Psoas muscle (tissue), 8 donors: ENCODE measurements around the gene RALA. TPM values are rescaled to one million over a fixed set of nuclear protein-coding genes. Genes with fewer than 3 reads are reported as not detected.

Experiments
- ATAC-seq, 4 donors: fragments of 200-7000 bp; cut with Tn5 transposase; one replicate each; pipeline ENCODE4 v1.9.1; 2020; ENCODE audit warnings: moderate library complexity in 3 of 4, mild to moderate bottlenecking in 2 of 4
- DNase-seq, 2 donors: peaks; one replicate each; pipeline ENCODE4 v3.0.0-alpha.2; 2020
- H3K27ac ChIP-seq: fragments of 200-600 bp; one replicate; pipeline ENCODE4 v1.8.0; 2022
- H3K27me3 ChIP-seq, 3 donors: fragments of 200-600 bp in 1 of 3; one replicate each; pipeline versions ENCODE4 v1.6.1 to v1.8.0; 2013 to 2022; ENCODE audit warnings: low read length in 2 of 3, mild to moderate bottlenecking in 2 of 3, moderate library complexity in 1 of 3; ENCODE audit not compliant: insufficient read depth in 3 of 3
- H3K36me3 ChIP-seq, 2 donors: fragments of 200-600 bp in 1 of 2; one replicate each; pipeline versions ENCODE4 v1.6.1 to v1.8.0; 2013 to 2022; ENCODE audit warnings: low read depth in 1 of 2, mild to moderate bottlenecking in 1 of 2, moderate library complexity in 1 of 2; ENCODE audit not compliant: insufficient read depth in 1 of 2
- H3K4me1 ChIP-seq: fragments of 200-600 bp; one replicate; pipeline ENCODE4 v1.8.0; 2022
- H3K4me3 ChIP-seq: fragments of 200-600 bp; one replicate; pipeline ENCODE4 v1.8.0; 2022; ENCODE audit warnings: mild to moderate bottlenecking
- H3K9me3 ChIP-seq: fragments of 200-600 bp; one replicate; pipeline ENCODE4 v1.8.0; 2022
- CTCF ChIP-seq: fragments of 200-600 bp; IDR thresholded peaks from one replicate; pipeline ENCODE4 v1.8.0; 2022; ENCODE audit warnings: antibody characterized with exemption
- WGBS, 3 donors: extraction: QIAGEN DNeasy Blood & Tissue Kit; methylation state at CpG; one replicate each; pipeline versions ENCODE4 v1.1.6 to v1.1.7; 2013; 5-methylcytosine and 5-hydroxymethylcytosine counted together
- intact Hi-C, 2 donors: fragments of 100-400 bp; cut with DNase I; formaldehyde crosslinking; loops; one replicate each; pipeline versions ENCODE4 v1.11.0 to v1.14.2; 2022
- polyA plus RNA-seq, 3 donors: library from polyadenylated mRNA; stranded (reverse); fragments of 200-250 nt; gene quantifications; one replicate each; pipeline ENCODE4 v1.2.3, GENCODE V29; 2013
- total RNA-seq, 4 donors: library from RNA; stranded (reverse); fragmentation: NEBNext Ultra II Directional in 2 of 4; extraction: Animal tissue kit (Norgen Biotek cat#: 25700) in 2 of 4; gene quantifications; one replicate each; pipeline versions ENCODE4 v1.2.1 to v1.2.4, GENCODE V29; 2021 to 2023
- donor health status: healthy with polysubstance abuse.
- donor health status: DM: no; HTN: no; CAD: no; lungs with moderate emphysema.
- donor health status: Bipolar disorder and iron deficiency.
- donor health status: healthy.
- donor health status: DM: yes; HTN: yes; CAD: no.
- donor health status: DM: no; HTN: no; CAD: no.
- donor health status: DM: no; HTN: no; CAD: no.
- donor health status: DM: yes; HTN: yes; CAD: no.

Gene RALA
- total and polyA plus RNA-seq, 7 donors = 15.1 to 33.9 (median 17.9) TPM

DNA sequence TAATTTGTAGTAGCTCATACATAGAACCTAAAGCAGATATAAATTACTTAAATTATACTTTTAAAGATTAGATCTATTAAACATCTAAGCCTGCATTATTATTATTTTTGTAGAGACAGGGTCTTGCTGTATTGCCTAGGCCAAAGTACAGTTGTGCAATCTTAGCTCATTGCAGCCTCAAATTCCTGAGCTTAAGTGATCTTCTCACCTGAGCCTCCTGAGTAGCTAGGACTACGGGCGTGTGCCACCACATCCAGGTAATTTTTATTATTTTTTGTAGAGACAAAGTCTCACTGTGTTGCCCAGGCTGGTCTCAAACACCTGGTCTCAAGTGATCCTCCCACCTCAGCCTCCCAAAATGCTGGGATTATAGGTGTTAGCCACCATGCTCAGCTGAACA, 46.7 kb downstream of the RALA start:
- no peaks in the 10 kb centered on the region for H3K36me3 ChIP-seq
- H3K27ac ChIP-seq = no peak overlapping the region
- DNase-seq = no peak
- no peaks in the 10 kb centered on the region for H3K27me3 ChIP-seq
- intact Hi-C loops = no loop called here
- H3K4me1 ChIP-seq = peaks cover 16% of the 10 kb centered on the region
- ATAC-seq = no peak
- H3K9me3 ChIP-seq = no peaks in the 10 kb centered on the region
- 98% methylated on average over 2 of the region's 2 CpGs for WGBS, 3 donors
- H3K4me3 ChIP-seq = no peak overlapping the region
- TF ChIP-seq CTCF = no peak

- 0 to 48% (median 0%) methylated on average over 1 of the region's 1 CpG for WGBS, 3 donors
- Histone ChIP-seq H3K4me1 (peaks cover 18% of the 10 kb centered on the region), H3K4me3 (no peak overlapping the region), H3K36me3 (no peaks in the 10 kb centered on the region), H3K27ac (no peak overlapping the region), H3K27me3 (no peaks in the 10 kb centered on the region), H3K9me3 (no peaks in the 10 kb centered on the region)
- DNase-seq (no peak), ATAC-seq (no peak)
- intact Hi-C loops = no loop called here
- no peak for TF ChIP-seq CTCF
Measured at GRCh38 chr7:39670934-39671333, 47.6 kb downstream of the RALA start.

DNA sequence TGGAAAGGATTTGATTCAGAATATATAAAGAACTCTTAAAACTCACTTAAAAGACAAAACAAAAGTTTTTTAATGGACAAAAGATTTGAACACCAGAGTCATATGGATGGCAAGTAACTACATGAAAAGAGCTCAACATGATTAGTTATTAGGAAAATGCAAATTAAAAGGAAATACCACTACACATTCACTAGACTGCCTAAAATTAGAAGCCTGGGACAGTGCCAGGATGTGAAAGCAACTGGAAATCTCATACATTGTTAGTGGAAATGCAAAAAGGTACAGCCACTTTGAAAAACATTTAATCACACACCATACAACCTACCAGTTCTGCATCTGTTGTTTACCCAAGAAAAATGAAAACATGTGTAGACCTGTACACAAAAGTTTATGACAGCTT, 48.8 kb downstream of the RALA start:
- no peak for TF ChIP-seq CTCF
- Histone ChIP-seq H3K36me3 (no peaks in the 10 kb centered on the region), H3K4me3 (no peak overlapping the region), H3K9me3 (no peaks in the 10 kb centered on the region), H3K27me3 (no peaks in the 10 kb centered on the region), H3K27ac (no peak overlapping the region), H3K4me1 (peaks cover 18% of the 10 kb centered on the region)
- intact Hi-C loops = no loop called here
- DNase-seq (no peak), ATAC-seq (no peak)

- Histone ChIP-seq H3K9me3 (no peaks in the 10 kb centered on the region), H3K27me3 (no peaks in the 10 kb centered on the region), H3K36me3 (no peaks in the 10 kb centered on the region), H3K4me3 (no peak overlapping the region), H3K4me1 (peaks cover 13% of the 10 kb centered on the region), H3K27ac (peak overlapping the region; percentile 37)
- DNase-seq (no peak), ATAC-seq (no peak)
- WGBS, 3 donors = 92 to 98% (median 97%) methylated on average over 3 of the region's 3 CpGs
- no peak for TF ChIP-seq CTCF
- intact Hi-C loops = no loop called here
Measured at GRCh38 chr7:39673868-39674267, 50.5 kb downstream of the RALA start.

DNA sequence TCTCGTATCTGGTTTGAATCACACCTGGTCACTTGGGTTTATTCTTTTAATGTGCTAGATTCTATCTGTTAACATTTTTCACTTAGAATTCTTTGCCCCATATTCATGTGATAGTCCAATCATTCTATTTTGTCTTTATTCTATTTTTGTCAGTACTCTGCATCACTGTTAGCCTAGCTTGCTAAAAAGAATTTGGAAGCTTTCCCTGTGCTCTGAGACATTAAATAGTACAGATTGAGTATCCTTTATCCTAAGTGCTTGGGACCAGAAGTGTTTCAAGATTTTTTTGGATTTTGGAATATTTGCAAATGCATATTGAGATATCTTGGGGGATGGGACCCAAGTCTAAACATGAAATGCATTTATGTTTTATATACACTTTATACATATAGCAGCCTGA, 51.0 kb downstream of the RALA start:
- intact Hi-C loops = no loop called here

More for the DNA sequence above, 51.0 kb downstream of the RALA start:
- 53 to 89% (median 57%) methylated on average over 1 of the region's 1 CpG for WGBS, 3 donors
- ATAC-seq = peak in 2 of 4 donors; percentile 37 to 71
- no peak for TF ChIP-seq CTCF
- Histone ChIP-seq H3K4me1 (peaks cover 16% of the 10 kb centered on the region), H3K9me3 (no peaks in the 10 kb centered on the region), H3K27ac (peak overlapping the region; percentile 37), H3K4me3 (no peak overlapping the region), H3K36me3 (no peaks in the 10 kb centered on the region), H3K27me3 (no peaks in the 10 kb centered on the region)
- no peak for DNase-seq
